GM12865 (cell line): ENCODE results near the gene TC2N.
A peak's percentile ranks its signal among the peaks of the same experiment; 100 is the strongest.

ENCODE experiments used
- DNase-seq: peaks from one replicate; pipeline ENCODE4 v3.0.0; 2010; ENCODE audit warnings: low read depth
- H3K4me3 ChIP-seq: 2 replicates; pipeline ENCODE4 v1.5.1; 2011; ENCODE audit warnings: mild to moderate bottlenecking, low read depth, low read length, control low read depth
- CTCF ChIP-seq: IDR thresholded peaks from 2 replicates; pipeline ENCODE4 v1.5.1; 2011; ENCODE audit warnings: low read length, control low read depth, low read depth, inconsistent platforms; ENCODE audit not compliant: insufficient read depth; ENCODE audit errors: missing control alignments

Gene TC2N

GRCh38 chr14:91835920-91836843 is 31.2 kb downstream of the TC2N start:
- H3K4me3 ChIP-seq: peak overlapping the region; percentile 68
- DNase-seq: peak; percentile 74
- TF ChIP-seq CTCF: no peak

GRCh38 chr14:91835197-91835919 is 32.0 kb downstream of the TC2N start:
- peak; percentile 29 for DNase-seq
- TF ChIP-seq CTCF: no peak
- H3K4me3 ChIP-seq: peak overlapping the region; percentile 68; the same call in 1 of the 2 replicates

DNA sequence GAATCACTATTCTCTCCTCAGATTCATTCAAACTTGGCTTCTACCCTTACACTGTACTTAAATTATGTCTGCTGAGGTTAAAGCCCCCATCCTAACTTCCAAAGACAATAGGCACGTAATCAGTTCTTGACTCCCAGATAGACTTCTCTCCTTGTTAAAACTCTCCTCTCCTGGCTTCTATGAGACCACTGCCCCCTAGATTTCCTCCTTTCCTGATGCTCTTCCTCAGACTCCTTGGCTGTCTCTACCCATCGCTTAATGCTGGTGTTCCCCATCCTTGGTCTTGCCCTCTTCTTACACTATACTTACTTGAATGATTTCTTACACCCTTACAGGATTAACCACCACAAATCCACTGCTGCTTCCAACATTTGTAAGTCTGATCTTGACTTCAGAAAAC is 32.8 kb downstream of the TC2N start:
- TF ChIP-seq CTCF: no peak
- no peak overlapping the region for H3K4me3 ChIP-seq
- no peak for DNase-seq

DNA sequence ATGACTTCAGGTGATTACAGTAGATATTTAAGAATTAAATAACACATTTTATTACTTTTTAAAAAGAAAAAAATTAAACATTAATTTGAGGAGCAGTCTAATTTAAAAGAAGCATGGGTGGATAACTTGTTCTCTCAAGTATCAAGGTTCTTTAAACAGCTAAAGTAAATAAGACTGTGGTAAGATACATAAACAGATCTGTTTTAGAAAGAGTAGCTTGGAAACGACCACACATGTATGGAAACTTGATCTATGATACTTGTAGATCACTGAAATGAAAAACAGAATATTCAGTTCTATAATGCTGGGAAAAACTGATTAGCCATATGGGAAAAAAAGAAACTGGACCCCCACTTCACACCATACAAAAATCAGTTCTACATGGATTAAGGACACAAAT is 36.0 kb downstream of the TC2N start:
- no peak for TF ChIP-seq CTCF
- no peak overlapping the region for H3K4me3 ChIP-seq
- no peak for DNase-seq

DNA sequence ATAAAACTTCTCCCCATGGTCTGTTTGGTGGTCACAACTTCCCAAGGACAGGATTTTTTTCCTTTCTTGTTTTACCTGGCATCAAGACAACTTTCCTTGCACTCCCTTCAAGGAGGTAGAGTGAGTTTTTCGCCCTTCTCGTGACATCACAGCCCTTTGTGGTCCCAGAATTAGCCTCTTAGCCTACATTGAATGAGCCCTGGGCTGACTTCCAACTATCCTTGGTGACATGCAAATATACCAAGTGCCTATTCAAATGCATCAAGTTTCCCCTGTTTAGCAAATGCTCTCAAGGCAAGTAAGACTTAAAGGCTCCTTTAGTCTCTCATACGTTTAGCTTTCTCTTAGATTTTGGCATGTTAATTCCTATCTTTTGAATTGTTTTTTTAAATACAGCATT is 36.6 kb downstream of the TC2N start:
- no peak for TF ChIP-seq CTCF
- no peak overlapping the region for H3K4me3 ChIP-seq
- DNase-seq: peak; percentile 76

DNA sequence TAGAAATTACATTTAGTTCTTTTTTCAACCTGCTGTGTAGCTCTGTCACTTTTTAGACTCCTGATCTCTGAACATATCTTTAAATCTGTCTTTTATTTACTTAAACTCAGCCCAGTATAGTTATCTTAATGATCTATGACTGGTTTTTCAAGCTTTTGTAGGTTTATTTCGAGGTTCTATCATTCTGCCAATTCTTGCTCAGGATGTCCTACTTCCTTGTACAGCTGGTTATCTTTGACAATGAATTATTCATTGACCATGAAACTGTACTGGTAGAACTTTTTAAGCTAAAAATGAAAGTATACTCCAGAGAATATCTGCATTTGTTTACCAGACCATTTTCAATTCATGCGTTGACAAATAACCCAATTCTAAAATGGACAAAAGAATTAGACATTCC is 37.8 kb downstream of the TC2N start:
- no peak for DNase-seq
- no peak overlapping the region for H3K4me3 ChIP-seq
- TF ChIP-seq CTCF: no peak
